ENCODE measurements around the gene ACTL10.
"Not testable (repeated sequence)": the region's sequence is repeated elsewhere in the genome, so short reads cannot be mapped to it uniquely, and the experiment has no call there.

Gene ACTL10

GRCh38 chr20:33646191-33646590, 20.6 kb upstream of the ACTL10 start:
- Histone ChIP-seq H3K4me2 (ENCODE audit: low read depth, low read length, poor library complexity, severe bottlenecking) (no peak overlapping the region), H4K20me1 (ENCODE audit: insufficient read depth, low read length, poor library complexity, severe bottlenecking) (no peaks in the 10 kb centered on the region), H3K9me3 (ENCODE audit: insufficient read depth, low read depth, low read length) (no peaks in the 10 kb centered on the region), H2AFZ (ENCODE audit: low read length) (no peak overlapping the region), H3K36me3 (ENCODE audit: insufficient read depth, low read length) (peaks cover 17% of the 10 kb centered on the region; the same call in 1 of the 2 replicates), H3K27me3 (ENCODE audit: insufficient read depth, low read length, poor library complexity, severe bottlenecking) (no peaks in the 10 kb centered on the region), H3K4me1 (ENCODE audit: insufficient read depth, low read length, poor library complexity, severe bottlenecking) (peaks cover 14% of the 10 kb centered on the region), H3K9ac (ENCODE audit: low read depth, low read length, poor library complexity, severe bottlenecking) (no peak overlapping the region), H3K4me3 (ENCODE audit: low read length, poor library complexity, severe bottlenecking) (no peak overlapping the region), H3F3A (ENCODE audit: low read depth) (no peaks in the 10 kb centered on the region), H3K9me2 (replicated peaks; ENCODE audit: low read depth, low read length) (no peaks in the 10 kb centered on the region), H3K79me2 (ENCODE audit: insufficient read depth, low read length) (no peaks in the 10 kb centered on the region)
- no peak for TF ChIP-seq CTCF (conservative IDR thresholded peaks at IDR 0.05; ENCODE audit: low read length)
- no peak for TF ChIP-seq EZH2phosphoT487 (IDR thresholded peaks at IDR 0.05; ENCODE audit: borderline replicate concordance)

- not testable (repeated sequence) for H3K4me2 ChIP-seq (ENCODE audit: low read depth, low read length, poor library complexity, severe bottlenecking); H4K20me1 ChIP-seq (ENCODE audit: insufficient read depth, low read length, poor library complexity, severe bottlenecking); H3K4me3 ChIP-seq (ENCODE audit: low read length, poor library complexity, severe bottlenecking); H2AFZ ChIP-seq (ENCODE audit: low read length); H3K27me3 ChIP-seq (ENCODE audit: insufficient read depth, low read length, poor library complexity, severe bottlenecking); H3K9me2 ChIP-seq (replicated peaks; ENCODE audit: low read depth, low read length); H3K9ac ChIP-seq (ENCODE audit: low read depth, low read length, poor library complexity, severe bottlenecking); H3F3A ChIP-seq (ENCODE audit: low read depth); H3K79me2 ChIP-seq (ENCODE audit: insufficient read depth, low read length); H3K9me3 ChIP-seq (ENCODE audit: insufficient read depth, low read depth, low read length)
- Histone ChIP-seq H3K4me1 (ENCODE audit: insufficient read depth, low read length, poor library complexity, severe bottlenecking) (peaks cover 14% of the 10 kb centered on the region), H3K36me3 (ENCODE audit: insufficient read depth, low read length) (peaks cover 17% of the 10 kb centered on the region; the same call in 1 of the 2 replicates)
These were observed 19.7 kb upstream of the ACTL10 start for GRCh38 chr20:33646959-33647602.

- no peaks in the 10 kb centered on the region for H4K20me1 ChIP-seq (ENCODE audit: insufficient read depth, low read length, poor library complexity, severe bottlenecking)
- no peak overlapping the region for H3K4me2 ChIP-seq (ENCODE audit: low read depth, low read length, poor library complexity, severe bottlenecking)
- no peak overlapping the region for H3K4me3 ChIP-seq (ENCODE audit: low read length, poor library complexity, severe bottlenecking)
- no peaks in the 10 kb centered on the region for H3K27me3 ChIP-seq (ENCODE audit: insufficient read depth, low read length, poor library complexity, severe bottlenecking)
- H3K9me2 ChIP-seq (replicated peaks; ENCODE audit: low read depth, low read length), result no peaks in the 10 kb centered on the region
- TF ChIP-seq EZH2phosphoT487 (IDR thresholded peaks at IDR 0.05; ENCODE audit: borderline replicate concordance) (no peak), CTCF (conservative IDR thresholded peaks at IDR 0.05; ENCODE audit: low read length) (no peak)
- peaks cover 17% of the 10 kb centered on the region; the same call in 1 of the 2 replicates for H3K36me3 ChIP-seq (ENCODE audit: insufficient read depth, low read length)
- no peaks in the 10 kb centered on the region for H3K9me3 ChIP-seq (ENCODE audit: insufficient read depth, low read depth, low read length)
- no peak overlapping the region for H3K9ac ChIP-seq (ENCODE audit: low read depth, low read length, poor library complexity, severe bottlenecking)
- H3K4me1 ChIP-seq (ENCODE audit: insufficient read depth, low read length, poor library complexity, severe bottlenecking), result peaks cover 14% of the 10 kb centered on the region
- H2AFZ ChIP-seq (ENCODE audit: low read length), result no peak overlapping the region
- H3K79me2 ChIP-seq (ENCODE audit: insufficient read depth, low read length), result no peaks in the 10 kb centered on the region
- no peaks in the 10 kb centered on the region for H3F3A ChIP-seq (ENCODE audit: low read depth)
These were observed 18.9 kb upstream of the ACTL10 start for GRCh38 chr20:33647603-33648395.
